Daoy (cell line): ENCODE data around the gene LAX1. TPM values are rescaled to one million over a fixed set of nuclear protein-coding genes. Genes with fewer than 3 reads are reported as not detected.
"Not testable (repeated sequence)": the region's sequence is repeated elsewhere in the genome, so short reads cannot be mapped to it uniquely, and the experiment has no call there.

ENCODE experiments used
- DNase-seq: peaks from one replicate; pipeline ENCODE4 v3.0.0-alpha.2; 2015; ENCODE audit warnings: low read depth
- total RNA-seq: library from RNA; depleted of rRNA; stranded (reverse); fragments of >200 nt; shearing (Covaris generic); gene quantifications from 2 replicates; pipeline ENCODE4 v1.2.3, GENCODE V29; 2014

Gene LAX1
- total RNA-seq, 1 experiment from 2014 or later, result not detected

DNA sequence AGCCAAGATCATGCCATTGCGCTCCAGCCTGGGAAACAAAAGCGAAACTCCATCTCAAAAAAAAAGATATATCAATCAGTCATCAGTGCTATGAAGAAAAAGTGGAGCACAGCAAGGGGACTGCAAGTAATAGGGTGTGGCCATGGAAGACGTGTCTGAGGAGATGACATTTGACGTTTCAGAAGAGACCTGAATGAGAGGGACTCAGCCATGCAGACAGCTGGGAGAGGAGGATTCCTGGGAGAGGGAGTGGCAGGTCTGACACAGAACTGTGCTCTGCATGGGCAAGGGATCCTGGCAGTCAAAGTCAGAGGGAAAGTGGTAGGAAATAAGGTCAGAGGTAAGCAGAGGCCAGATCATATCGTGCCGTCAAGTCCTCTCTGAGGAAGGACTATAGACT, 3.3 kb downstream of the LAX1 start:
- DNase-seq, result no peak

- peak; percentile 78 for DNase-seq
Measured at GRCh38 chr1:203769505-203770343, 4.7 kb downstream of the LAX1 start.

DNA sequence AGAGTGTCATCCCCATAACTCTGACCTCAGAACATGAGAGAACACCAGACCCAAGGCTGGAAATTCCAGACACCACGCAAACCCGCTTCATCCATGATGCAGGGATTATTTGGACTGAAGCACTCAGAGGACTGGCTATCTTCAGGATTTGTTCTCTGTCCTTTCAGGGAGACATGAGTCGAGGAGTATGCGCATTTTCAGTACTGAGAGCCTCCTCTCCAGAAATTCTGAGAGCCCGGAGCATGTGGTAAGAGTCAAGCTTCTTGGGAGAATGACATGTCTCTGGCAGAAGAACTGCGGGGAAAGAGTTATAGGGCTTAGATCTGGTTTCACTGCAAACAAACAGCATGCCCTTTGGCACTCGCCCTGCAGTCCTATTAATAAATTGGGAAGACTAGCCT, 6.9 kb downstream of the LAX1 start:
- no peak for DNase-seq

DNA sequence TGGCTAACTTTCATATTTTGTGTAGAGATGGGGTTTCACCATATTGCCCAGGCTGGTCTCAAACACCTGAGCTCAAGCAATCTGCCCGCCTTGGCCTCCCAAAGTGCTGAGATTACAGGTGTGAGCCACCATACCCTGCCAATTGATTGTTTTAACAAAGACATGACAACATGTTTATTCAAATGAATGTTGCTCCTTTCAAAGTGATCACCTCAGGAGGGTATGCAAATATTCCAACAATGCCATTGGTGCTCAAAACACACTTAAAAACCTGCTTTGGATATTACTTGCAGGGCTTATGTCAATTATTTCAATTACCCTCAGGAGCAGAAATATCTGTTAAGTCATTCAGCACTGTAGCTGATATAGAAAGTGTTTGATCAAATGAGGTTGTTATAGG, 7.9 kb downstream of the LAX1 start:
- no peak for DNase-seq

GRCh38 chr1:203776636-203777035, 11.7 kb downstream of the LAX1 start:
- DNase-seq, result no peak

- no peak for DNase-seq
Measured at GRCh38 chr1:203777596-203777995, 12.6 kb downstream of the LAX1 start.

GRCh38 chr1:203778146-203778545, 13.2 kb downstream of the LAX1 start:
- DNase-seq, result no peak

DNA sequence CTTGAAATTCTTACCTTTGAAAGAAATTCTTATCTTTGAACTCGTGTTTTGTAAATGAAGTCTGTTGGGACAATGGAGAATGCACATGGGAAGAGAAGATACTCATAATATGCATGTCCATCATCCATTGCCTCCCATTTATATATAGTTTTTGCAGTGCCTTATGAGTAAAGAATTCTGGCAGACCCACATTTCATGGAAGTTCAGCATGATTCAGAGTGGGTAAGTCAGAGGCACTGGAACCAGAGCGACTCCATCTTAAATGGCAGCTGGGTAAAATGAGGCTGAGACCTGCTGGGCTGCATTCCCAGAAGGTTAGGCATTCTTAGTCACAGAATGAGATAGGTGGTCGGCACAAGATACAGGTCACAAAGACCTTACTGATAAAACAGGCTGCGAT, 13.8 kb downstream of the LAX1 start:
- DNase-seq, result no peak

DNA sequence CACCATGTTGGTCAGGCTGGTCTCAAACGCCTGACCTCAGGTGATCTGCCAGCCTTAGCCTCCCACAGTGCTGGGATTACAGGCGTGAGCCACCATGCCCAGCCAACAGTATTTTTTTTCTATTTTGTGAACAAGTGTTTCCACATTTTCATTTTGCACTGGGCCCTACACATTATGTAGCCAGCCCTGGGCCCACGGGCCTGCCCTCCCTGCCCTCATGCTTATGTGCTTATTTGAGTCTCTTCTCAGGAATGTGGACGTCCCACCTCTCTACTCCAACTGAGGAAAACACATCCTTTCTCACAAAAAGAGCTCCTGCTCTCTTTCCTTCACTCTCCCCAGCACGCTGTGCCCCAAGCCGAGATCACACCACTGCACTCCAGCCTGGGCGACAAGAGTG, 17.0 kb downstream of the LAX1 start:
- no peak for DNase-seq

DNA sequence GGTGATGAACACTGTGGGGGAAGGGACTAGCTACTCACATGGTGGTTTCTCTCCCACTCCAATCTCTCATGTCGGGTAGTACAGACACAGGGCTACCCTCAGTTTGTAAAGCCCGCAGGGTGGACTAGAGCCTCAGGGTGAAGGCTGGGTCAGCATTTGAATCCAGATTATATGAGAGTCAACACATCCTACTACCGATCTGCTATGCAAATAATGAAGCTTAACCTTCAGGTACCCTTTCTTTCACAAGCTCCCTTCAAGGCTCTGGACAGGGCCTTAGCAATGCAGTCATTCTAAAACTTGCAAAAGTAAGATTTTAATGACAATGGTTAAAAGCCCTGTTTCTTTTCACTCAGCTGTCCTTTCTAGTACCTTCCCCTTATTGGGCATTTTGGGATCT, 25.0 kb downstream of the LAX1 start:
- DNase-seq, result no peak

DNA sequence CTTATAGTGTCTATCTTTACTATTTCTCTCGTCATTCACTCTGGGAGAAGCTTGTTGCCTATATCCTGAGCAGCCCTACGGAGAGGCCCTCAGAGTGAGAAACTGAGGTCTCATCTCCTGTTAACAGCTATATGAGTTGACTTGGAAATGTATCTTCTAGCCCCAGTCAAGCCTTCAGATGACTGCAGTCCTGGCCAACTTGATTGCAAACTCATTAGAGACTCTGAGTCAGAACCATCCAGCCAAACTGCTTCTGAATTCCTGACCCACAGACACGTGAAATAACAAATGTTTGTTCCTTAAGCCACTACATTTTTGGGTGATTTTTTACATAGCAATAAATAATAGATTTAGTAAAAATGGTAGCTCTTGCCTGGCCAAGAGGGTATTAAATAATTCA, 26.5 kb downstream of the LAX1 start:
- no peak for DNase-seq

- no peak for DNase-seq
Measured at GRCh38 chr1:203792486-203792885, 27.5 kb downstream of the LAX1 start.

DNA sequence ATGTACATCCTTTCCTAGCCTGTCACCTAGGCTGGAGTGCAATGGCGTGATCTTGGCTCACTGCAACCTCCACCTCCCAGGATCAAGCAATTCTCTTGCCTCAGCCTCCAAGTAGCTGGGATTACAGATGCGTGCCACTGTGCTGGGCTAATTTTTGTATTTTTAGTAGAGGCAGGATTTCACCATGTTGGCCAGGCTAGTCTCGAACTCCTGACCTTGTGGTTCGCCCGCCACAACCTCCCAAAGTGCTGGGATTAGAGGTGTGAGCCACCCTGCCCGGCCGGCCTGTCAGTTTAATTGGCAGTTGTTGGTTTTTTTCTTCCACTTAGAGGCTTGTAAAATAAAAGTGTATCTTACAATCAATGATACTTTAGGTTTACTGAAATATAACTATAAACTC, 28.6 kb downstream of the LAX1 start:
- DNase-seq, result not testable (repeated sequence)

DNA sequence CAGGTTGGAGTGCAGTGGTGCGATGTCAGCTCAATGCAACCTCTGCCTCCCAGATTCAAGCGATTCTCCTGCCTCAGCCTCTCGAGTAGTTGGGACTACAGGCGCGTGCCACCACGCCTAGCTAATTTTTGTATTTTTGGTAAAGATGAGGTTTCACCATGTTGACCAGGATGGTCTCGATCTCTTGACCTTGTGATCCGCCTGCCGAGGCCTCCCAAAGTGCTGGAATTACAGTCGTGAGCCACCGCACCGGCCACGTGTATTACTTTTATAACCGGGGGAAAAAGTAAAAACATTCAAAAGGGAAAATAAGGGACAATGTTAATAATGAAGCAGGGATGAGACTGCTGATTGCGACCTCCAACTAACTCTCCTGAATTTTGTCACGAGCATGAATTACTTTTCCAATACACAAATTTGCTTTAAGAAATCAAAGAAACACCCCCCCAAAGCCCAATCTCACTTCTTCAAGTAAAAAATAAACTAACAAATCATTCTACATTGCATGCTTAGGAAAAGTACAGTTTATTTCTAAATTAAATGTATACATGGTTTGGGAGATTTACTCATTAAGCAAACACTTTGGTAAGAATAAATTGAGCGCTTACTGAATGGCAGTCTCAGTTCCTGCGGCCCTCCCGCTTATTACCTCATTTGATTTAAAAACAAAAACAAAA, 29.9 kb downstream of the LAX1 start:
- no peak for DNase-seq

GRCh38 chr1:203795441-203796235, 30.7 kb downstream of the LAX1 start, which contains the start of the genes ZBED6 and ZC3H11A:
Gene ZBED6, plus strand, starts transcription at chr1:203795623. Its CDS starts 1,900 bp downstream, at chr1:203797523.
Gene ZC3H11A, plus strand, starts transcription at chr1:203795623. Its CDS starts 21,448 bp downstream, at chr1:203817071.
- DNase-seq, result peak; percentile 99

- DNase-seq, result peak; percentile 57
Measured at GRCh38 chr1:203796236-203796605, 31.2 kb downstream of the LAX1 start.

GRCh38 chr1:203797216-203797615, 32.2 kb downstream of the LAX1 start:
- no peak for DNase-seq

DNA sequence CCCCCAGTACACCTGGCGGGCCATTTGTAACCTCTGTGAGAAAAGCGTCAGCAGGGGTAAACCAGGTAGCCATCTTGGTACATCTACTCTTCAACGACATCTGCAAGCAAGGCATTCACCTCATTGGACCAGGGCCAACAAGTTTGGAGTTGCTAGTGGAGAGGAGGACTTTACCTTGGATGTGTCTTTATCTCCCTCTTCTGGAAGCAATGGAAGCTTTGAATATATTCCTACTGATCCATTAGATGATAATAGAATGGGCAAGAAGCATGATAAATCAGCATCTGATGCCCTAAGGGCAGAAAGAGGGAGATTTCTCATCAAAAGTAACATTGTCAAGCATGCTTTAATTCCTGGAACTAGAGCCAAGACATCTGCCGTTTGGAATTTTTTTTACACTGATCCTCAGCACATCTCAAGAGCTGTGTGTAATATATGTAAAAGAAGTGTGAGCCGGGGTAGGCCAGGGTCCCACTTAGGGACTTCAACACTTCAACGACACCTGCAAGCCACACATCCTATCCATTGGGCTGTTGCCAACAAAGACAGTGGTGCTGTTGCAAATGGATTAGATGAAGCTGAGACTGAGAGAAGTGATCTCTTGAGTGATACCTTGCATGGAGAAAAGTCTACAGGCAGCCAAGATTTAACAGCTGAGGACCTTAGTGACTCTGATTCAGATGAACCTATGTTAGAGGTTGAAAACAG, 33.1 kb downstream of the LAX1 start:
- DNase-seq, result no peak

DNA sequence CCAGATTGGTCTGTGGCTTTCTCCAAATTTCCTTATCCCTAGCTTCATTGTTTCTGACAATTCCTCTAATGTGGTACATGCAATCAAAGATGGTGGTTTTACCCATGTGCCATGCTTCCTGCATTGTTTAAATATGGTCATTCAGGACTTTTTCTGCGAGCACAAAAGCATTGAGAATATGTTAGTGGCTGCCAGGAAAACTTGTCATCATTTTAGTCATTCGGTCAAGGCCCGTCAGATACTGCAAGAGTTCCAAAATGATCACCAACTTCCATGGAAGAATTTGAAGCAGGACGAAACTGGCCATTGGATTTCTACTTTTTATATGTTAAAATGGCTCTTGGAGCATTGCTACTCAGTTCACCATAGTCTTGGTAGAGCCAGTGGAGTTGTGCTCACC, 34.2 kb downstream of the LAX1 start:
- no peak for DNase-seq

GRCh38 chr1:203799971-203800370, 35.0 kb downstream of the LAX1 start:
- DNase-seq, result no peak

GRCh38 chr1:203805689-203806088, 40.7 kb downstream of the LAX1 start:
- DNase-seq, result no peak

DNA sequence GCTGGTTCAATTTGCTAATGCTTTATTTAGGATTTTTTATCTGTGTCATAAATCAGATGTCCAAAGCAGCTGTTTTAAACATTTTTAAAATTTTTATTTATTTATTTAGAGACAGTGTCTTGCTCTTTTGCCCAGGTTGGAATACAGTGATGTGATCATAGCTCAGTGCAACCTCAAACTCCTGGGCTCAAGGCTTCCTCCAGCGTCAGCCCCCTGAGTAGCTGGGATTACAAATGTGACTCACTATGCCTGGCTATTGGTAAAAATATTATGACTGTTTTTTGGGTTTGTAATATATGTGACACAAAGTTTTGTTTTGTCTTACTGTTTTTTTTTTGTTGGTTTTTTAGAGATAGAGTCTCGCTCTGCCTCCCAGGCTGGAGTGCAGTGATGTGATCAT, 42.2 kb downstream of the LAX1 start:
- DNase-seq, result peak; percentile 11
